Measurements from ENCODE around the gene CYTH2. TPM values are rescaled to one million over a fixed set of nuclear protein-coding genes. Genes with fewer than 3 reads are reported as not detected.

CYTH2 gene
- 46.4 TPM for total RNA-seq
- long read RNA-seq, full-length matches to known transcripts, result 38 of 62 reads
- long read RNA-seq, partial matches to known transcripts, result 20 of 62 reads
- long read RNA-seq, other reads (novel, unspliced or antisense), result 4 of 62 reads

GRCh38 chr19:48469289-48469881, at the start of gene CYTH2:
Gene CYTH2 (plus strand): TSS chr19:48469369. CDS start chr19:48469508, 139 bp downstream.
- peak; percentile 94 for DNase-seq (ENCODE audit: low spot score)
- intact Hi-C loops (cut with DNase I), result loop anchor here (1.0 to 5.0 kb wide), 2 partner anchors 24 to 43 kb away; partner anchors contain the start of genes GRWD1 and LMTK3

- intact Hi-C loops (cut with DNase I), result no loop called here
- DNase-seq (ENCODE audit: low spot score), result no peak
These were observed 47.6 kb upstream of the CYTH2 start for GRCh38 chr19:48421548-48421947.

GRCh38 chr19:48424694-48425219, 44.4 kb upstream of the CYTH2 start:
- intact Hi-C loops (cut with DNase I), result no loop called here
- DNase-seq (ENCODE audit: low spot score), result no peak

GRCh38 chr19:48428670-48429069, 40.5 kb upstream of the CYTH2 start:
- intact Hi-C loops (cut with DNase I), result no loop called here
- no peak for DNase-seq (ENCODE audit: low spot score)

- DNase-seq (ENCODE audit: low spot score), result no peak
- intact Hi-C loops (cut with DNase I), result no loop called here
These were observed 35.8 kb upstream of the CYTH2 start for GRCh38 chr19:48433337-48433736.

- intact Hi-C loops (cut with DNase I), result no loop called here
- no peak for DNase-seq (ENCODE audit: low spot score)
These were observed 32.6 kb upstream of the CYTH2 start for GRCh38 chr19:48436586-48436985.

- intact Hi-C loops (cut with DNase I), result loop anchor here (10.0 kb wide), 1 partner anchor 77 kb away; the partner anchor contains the start of genes SYNGR4 and TMEM143
- DNase-seq (ENCODE audit: low spot score), result no peak
These were observed 27.7 kb upstream of the CYTH2 start for GRCh38 chr19:48441360-48442050.

GRCh38 chr19:48442116-48443035, 26.8 kb upstream of the CYTH2 start:
- intact Hi-C loops (cut with DNase I), result loop anchor here (10.0 kb wide), 1 partner anchor 78 kb away; the partner anchor contains the start of genes SYNGR4 and TMEM143
- DNase-seq (ENCODE audit: low spot score), result no peak

GRCh38 chr19:48443256-48443655, 25.9 kb upstream of the CYTH2 start:
- intact Hi-C loops (cut with DNase I), result loop anchor here (10.0 kb wide), 1 partner anchor 78 kb away; the partner anchor contains the start of genes SYNGR4 and TMEM143
- no peak for DNase-seq (ENCODE audit: low spot score)

GRCh38 chr19:48443731-48444128, 25.4 kb upstream of the CYTH2 start:
- intact Hi-C loops (cut with DNase I), result loop anchor here (10.0 kb wide), 1 partner anchor 79 kb away; the partner anchor contains the start of genes SYNGR4 and TMEM143
- no peak for DNase-seq (ENCODE audit: low spot score)

- no peak for DNase-seq (ENCODE audit: low spot score)
- intact Hi-C loops (cut with DNase I), result loop anchor here (10.0 kb wide), 1 partner anchor 80 kb away; the partner anchor contains the start of genes SYNGR4 and TMEM143
These were observed 24.8 kb upstream of the CYTH2 start for GRCh38 chr19:48444129-48444935.

GRCh38 chr19:48444936-48445200, 24.3 kb upstream of the CYTH2 start:
- DNase-seq (ENCODE audit: low spot score), result no peak
- intact Hi-C loops (cut with DNase I), result loop anchor here (1.0 to 10.0 kb wide), 4 partner anchors 24 to 142 kb away; partner anchors contain the start of genes CYTH2, GRIN2D, KDELR1 and SYNGR4

GRCh38 chr19:48445256-48445605, 23.9 kb upstream of the CYTH2 start:
- no peak for DNase-seq (ENCODE audit: low spot score)
- intact Hi-C loops (cut with DNase I), result loop anchor here (1.0 to 10.0 kb wide), 4 partner anchors 24 to 142 kb away; partner anchors contain the start of genes CYTH2, GRIN2D, KDELR1 and SYNGR4

- intact Hi-C loops (cut with DNase I), result loop anchor here (1.0 to 10.0 kb wide), 4 partner anchors 23 to 141 kb away; partner anchors contain the start of genes CYTH2, GRIN2D, KDELR1 and SYNGR4
- DNase-seq (ENCODE audit: low spot score), result peak; percentile 95
These were observed 23.3 kb upstream of the CYTH2 start, which contains the start of gene GRWD1 for GRCh38 chr19:48445606-48446481. Gene GRWD1 (plus strand): TSS chr19:48445983. CDS start chr19:48446006, 23 bp downstream.

- intact Hi-C loops (cut with DNase I), result loop anchor here (5.0 to 10.0 kb wide), 3 partner anchors 54 to 141 kb away; partner anchors contain the start of genes GRIN2D, KDELR1, SYNGR4 and TMEM143
- DNase-seq (ENCODE audit: low spot score), result no peak
These were observed 22.6 kb upstream of the CYTH2 start for GRCh38 chr19:48446579-48446978.

- intact Hi-C loops (cut with DNase I), result loop anchor here (5.0 to 10.0 kb wide), 3 partner anchors 56 to 139 kb away; partner anchors contain the start of genes GRIN2D, KDELR1, SYNGR4 and TMEM143
- no peak for DNase-seq (ENCODE audit: low spot score)
These were observed 20.6 kb upstream of the CYTH2 start for GRCh38 chr19:48448563-48448962.

- intact Hi-C loops (cut with DNase I), result no loop called here
These were observed 18.7 kb upstream of the CYTH2 start for GRCh38 chr19:48450441-48450840.

More at GRCh38 chr19:48450441-48450840, 18.7 kb upstream of the CYTH2 start:
- no peak for DNase-seq (ENCODE audit: low spot score)
